Stomach smooth muscle (tissue), 2 donors: ENCODE measurements around the gene TECR.
A peak's percentile ranks its signal among the peaks of the same experiment; 100 is the strongest.
"Not testable (repeated sequence)": the region's sequence is repeated elsewhere in the genome, so short reads cannot be mapped to it uniquely, and the experiment has no call there.

Source experiments
- H3K27ac ChIP-seq: one replicate; pipeline ENCODE4 v1.7.0; 2013; ENCODE audit warnings: mild to moderate bottlenecking, low read length, inconsistent platforms
- H3K27me3 ChIP-seq, 2 donors: one replicate each; pipeline ENCODE4 v1.7.0; 2013; ENCODE audit warnings: low read length in 2 of 2; ENCODE audit not compliant: insufficient read depth in 2 of 2, control insufficient read depth in 1 of 2
- H3K36me3 ChIP-seq, 2 donors: one replicate each; pipeline ENCODE4 v1.7.0; 2013; ENCODE audit warnings: low read length in 2 of 2; ENCODE audit not compliant: control insufficient read depth in 2 of 2, insufficient read depth in 2 of 2
- H3K4me1 ChIP-seq: one replicate; pipeline ENCODE4 v1.7.0; 2013; ENCODE audit warnings: low read length; ENCODE audit not compliant: control insufficient read depth, insufficient read depth
- H3K4me3 ChIP-seq, 2 donors: one replicate each; pipeline ENCODE4 v1.7.0; 2013; ENCODE audit warnings: low read length in 2 of 2
- H3K9ac ChIP-seq, 2 donors: one replicate each; pipeline ENCODE4 v1.7.0; 2013; ENCODE audit warnings: low read length in 2 of 2, mild to moderate bottlenecking in 1 of 2
- H3K9me3 ChIP-seq, 2 donors: one replicate each; pipeline ENCODE4 v1.7.0; 2013; ENCODE audit warnings: low read length in 2 of 2; ENCODE audit not compliant: control insufficient read depth in 2 of 2
- donor health status: healthy.
- donor health status: Pancreatic carcinoma.

The TECR gene

DNA sequence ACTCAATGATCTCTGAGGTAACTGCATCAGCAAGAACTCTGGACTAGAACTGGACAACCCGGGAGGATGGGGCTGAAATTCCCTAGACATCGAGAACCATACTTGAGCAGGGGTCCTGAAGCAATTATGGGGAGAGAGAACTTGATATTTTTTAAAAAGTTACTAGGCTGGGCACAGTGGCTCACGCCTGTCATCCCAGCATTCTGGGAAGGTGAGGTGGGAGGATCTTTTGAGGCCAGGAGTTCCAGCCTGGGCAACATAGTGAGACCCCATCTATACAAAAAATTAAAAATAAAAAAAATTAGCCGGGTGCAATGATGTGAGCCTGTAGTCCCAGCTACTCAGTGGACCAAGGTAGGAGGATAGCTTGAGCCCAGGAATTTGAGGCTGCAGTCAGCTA is 8.9 kb upstream of the TECR start:
- H3K36me3 ChIP-seq, result peaks cover 8 to 9% of the 10 kb centered on the region in 2 donors
- peaks cover 23% of the 10 kb centered on the region for H3K4me1 ChIP-seq
- H3K9ac ChIP-seq, result no peak overlapping the region
- no peak overlapping the region for H3K4me3 ChIP-seq
- no peaks in the 10 kb centered on the region for H3K27me3 ChIP-seq
- H3K27ac ChIP-seq, result no peak overlapping the region
- H3K9me3 ChIP-seq, result no peaks in the 10 kb centered on the region

- Histone ChIP-seq H3K9me3 (no peaks in the 10 kb centered on the region), H3K36me3 (no peaks in the 10 kb centered on the region), H3K27me3 (no peaks in the 10 kb centered on the region), H3K4me3 (no peak overlapping the region), H3K4me1 (peaks cover 3% of the 10 kb centered on the region), H3K27ac (no peak overlapping the region), H3K9ac (no peak overlapping the region)
Observed at GRCh38 chr19:14525729-14526128, 3.7 kb upstream of the TECR start.

DNA sequence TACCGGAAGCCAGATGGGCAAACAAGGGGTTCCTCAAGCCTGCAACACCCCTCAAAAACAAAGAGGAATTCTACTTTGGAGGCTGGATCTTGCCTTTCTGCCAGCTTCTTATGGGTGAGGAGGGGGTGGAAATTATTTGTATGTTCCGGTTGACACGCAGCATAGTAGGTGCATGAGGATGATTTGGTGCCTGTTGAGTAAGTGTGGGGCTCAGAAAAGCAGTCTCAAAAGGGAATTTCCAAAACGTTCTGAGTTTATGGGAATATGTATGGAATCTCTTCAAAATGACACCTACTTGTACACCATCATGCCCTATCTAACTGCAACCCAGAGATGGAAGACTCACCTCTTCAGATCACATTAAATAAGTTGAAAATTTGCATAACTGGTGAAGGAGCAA is 3.0 kb upstream of the TECR start:
- Histone ChIP-seq H3K9me3 (no peaks in the 10 kb centered on the region), H3K9ac (no peak overlapping the region), H3K4me1 (peaks cover 3% of the 10 kb centered on the region), H3K4me3 (no peak overlapping the region), H3K27me3 (no peaks in the 10 kb centered on the region), H3K36me3 (no peaks in the 10 kb centered on the region), H3K27ac (no peak overlapping the region)

DNA sequence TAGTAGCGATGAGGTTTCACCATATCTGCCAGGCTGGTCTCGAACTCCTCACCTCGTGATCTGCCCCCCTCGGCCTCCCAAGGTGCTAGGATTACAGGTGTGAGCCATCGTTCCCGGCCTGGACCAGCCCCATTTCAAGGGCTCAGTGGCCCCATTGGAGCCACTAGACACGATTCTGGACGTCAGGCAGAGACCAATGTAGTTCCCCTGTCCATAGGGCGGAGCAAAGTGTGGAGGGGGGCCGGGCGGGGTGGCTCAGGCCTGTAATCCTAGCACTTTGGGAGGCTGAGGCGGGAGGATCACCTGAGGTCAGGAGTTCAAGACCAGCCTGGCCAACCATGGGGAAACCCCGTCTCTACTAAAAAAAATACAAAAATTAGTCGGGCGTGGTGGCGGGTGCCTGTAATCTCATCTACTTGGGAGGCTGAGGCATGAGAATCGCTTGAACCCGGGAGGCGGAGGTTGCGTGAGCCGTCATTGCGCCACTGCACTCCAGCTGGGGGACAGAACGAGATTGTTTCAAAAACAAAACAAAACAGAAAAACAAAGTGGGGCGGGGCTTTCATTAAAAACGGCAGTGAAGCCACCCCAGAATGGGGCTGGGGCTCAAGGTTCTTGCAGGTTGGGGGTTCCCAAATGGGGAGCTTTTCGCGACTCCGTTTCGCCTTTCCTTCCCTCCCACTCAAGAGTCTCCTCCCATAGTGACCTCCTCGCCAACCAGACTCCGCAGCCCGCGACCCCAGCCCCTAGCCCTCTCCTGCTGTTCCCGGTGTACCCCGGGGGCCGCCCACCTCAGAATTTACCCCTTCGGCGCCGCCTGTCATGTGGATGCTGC is 758 bp upstream of the TECR start:
- Histone ChIP-seq H3K4me1 (peaks cover 3% of the 10 kb centered on the region), H3K9ac (peak overlapping the region in 1 of 2 donors; percentile 29), H3K36me3 (no peaks in the 10 kb centered on the region), H3K27ac (peak overlapping the region; percentile 41), H3K27me3 (no peaks in the 10 kb centered on the region), H3K4me3 (peak overlapping the region; percentile 54 to 97), H3K9me3 (no peaks in the 10 kb centered on the region)

DNA sequence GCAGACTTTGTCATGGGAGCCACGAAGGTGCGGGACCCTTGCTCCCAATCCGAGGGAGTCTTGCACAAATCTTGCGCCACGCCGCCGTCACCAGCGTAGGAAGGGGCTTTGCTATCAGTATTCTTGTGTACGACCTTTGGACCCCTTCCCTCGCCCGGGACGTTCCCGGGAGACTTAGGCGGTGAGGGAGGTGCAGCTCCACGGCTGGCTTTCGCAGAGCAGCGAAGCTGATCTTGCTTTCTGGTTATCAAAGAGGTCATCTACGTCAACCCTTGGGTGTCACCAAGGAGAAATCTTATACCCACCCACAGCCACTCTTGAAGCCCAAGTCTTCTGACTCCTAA is 583 bp downstream of the TECR start:
- H3K27me3 ChIP-seq, result no peaks in the 10 kb centered on the region
- H3K9me3 ChIP-seq, result no peaks in the 10 kb centered on the region
- peak overlapping the region; percentile 81 to 82 for H3K9ac ChIP-seq
- peak overlapping the region; percentile 76 for H3K27ac ChIP-seq
- H3K36me3 ChIP-seq, result peaks cover 0 to 3% of the 10 kb centered on the region in 2 donors
- H3K4me3 ChIP-seq, result peak overlapping the region; percentile 96 to 97
- peaks cover 3% of the 10 kb centered on the region for H3K4me1 ChIP-seq

- Histone ChIP-seq H3K4me3 (no peak overlapping the region), H3K36me3 (peaks cover 0 to 3% of the 10 kb centered on the region in 2 donors), H3K27me3 (no peaks in the 10 kb centered on the region), H3K9ac (peak overlapping the region in 1 of 2 donors; percentile 82), H3K9me3 (no peaks in the 10 kb centered on the region), H3K27ac (no peak overlapping the region), H3K4me1 (peaks cover 3% of the 10 kb centered on the region)
Observed at GRCh38 chr19:14530506-14530905, 1.1 kb downstream of the TECR start.

GRCh38 chr19:14533450-14533849 is 4.1 kb downstream of the TECR start:
- Histone ChIP-seq H3K9me3 (no peaks in the 10 kb centered on the region), H3K4me3 (no peak overlapping the region), H3K36me3 (peaks cover 0 to 3% of the 10 kb centered on the region in 2 donors), H3K27me3 (no peaks in the 10 kb centered on the region), H3K4me1 (peaks cover 8% of the 10 kb centered on the region), H3K9ac (no peak overlapping the region), H3K27ac (no peak overlapping the region)

DNA sequence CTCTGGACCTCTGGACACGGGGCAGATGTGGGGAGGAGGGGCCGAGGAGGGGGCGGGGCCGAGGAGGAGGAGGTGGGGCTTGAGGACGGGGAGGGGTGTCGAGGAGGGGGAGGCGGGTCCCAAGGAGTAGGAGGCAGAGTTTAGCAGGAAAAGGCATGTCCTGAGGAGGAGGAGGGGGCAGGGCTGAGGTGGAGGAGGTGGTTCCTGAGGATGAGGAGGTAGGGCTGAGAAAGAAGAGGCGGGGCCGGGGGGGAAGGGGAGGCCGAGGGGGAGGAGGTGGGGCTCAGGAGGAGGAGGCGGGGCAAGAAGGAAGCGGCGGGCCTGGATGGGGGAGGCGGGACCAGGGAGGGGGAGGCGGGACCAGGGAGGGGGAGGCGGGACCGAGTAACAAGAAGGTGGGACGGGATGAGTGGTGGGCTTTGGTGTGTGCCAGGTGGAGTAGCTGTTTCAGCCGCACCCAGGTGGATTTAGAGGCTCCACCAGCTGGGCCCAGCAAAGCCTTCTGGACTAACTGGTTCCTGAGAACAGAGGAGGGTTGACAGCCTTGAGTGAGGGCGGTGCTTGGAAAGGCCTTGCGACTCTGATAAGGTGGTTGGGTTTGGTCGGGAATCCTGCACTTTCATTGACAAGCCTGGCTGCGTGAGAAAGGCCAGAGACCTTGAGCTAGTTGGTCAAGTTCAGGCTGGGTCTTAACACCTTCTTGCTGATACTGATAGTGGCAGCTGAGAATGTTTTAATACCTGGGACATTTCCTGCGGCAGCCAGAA is 7.7 kb downstream of the TECR start:
- Histone ChIP-seq H3K9me3 (no peaks in the 10 kb centered on the region), H3K27ac (no peak overlapping the region), H3K27me3 (no peaks in the 10 kb centered on the region), H3K4me1 (peaks cover 5% of the 10 kb centered on the region), H3K4me3 (peak overlapping the region; percentile 27 to 71), H3K9ac (no peak overlapping the region), H3K36me3 (peaks cover 0 to 3% of the 10 kb centered on the region in 2 donors)

- Histone ChIP-seq H3K36me3 (no peaks in the 10 kb centered on the region), H3K9me3 (no peaks in the 10 kb centered on the region), H3K4me3 (no peak overlapping the region), H3K9ac (no peak overlapping the region), H3K27ac (no peak overlapping the region), H3K4me1 (peaks cover 17% of the 10 kb centered on the region), H3K27me3 (no peaks in the 10 kb centered on the region)
Observed at GRCh38 chr19:14540741-14541525, 11.5 kb downstream of the TECR start.

GRCh38 chr19:14541979-14542378 is 12.6 kb downstream of the TECR start:
- not testable (repeated sequence) for H3K9ac ChIP-seq

More at GRCh38 chr19:14541979-14542378, 12.6 kb downstream of the TECR start:
- H3K27ac ChIP-seq, H3K36me3 ChIP-seq, H3K4me3 ChIP-seq, H3K27me3 ChIP-seq, H3K9me3 ChIP-seq: not testable (repeated sequence)
- peaks cover 18% of the 10 kb centered on the region for H3K4me1 ChIP-seq
